ENCODE data around the gene NXPE3.

NXPE3 gene

GRCh38 chr3:101861212-101861788, 82.3 kb downstream of the NXPE3 start (continued):
- TF ChIP-seq ZNF37A (tag by site-specific recombination; IDR thresholded peaks at IDR 0.05) (no peak), ZSCAN16 (tag by site-specific recombination; IDR thresholded peaks at IDR 0.05) (no peak), GLI4 (tag by site-specific recombination; IDR thresholded peaks at IDR 0.05) (no peak), REPIN1 (tag by site-specific recombination; IDR thresholded peaks at IDR 0.05; ENCODE audit: low read depth) (no peak), ZBTB21 (tag by site-specific recombination; IDR thresholded peaks at IDR 0.05) (no peak), ZNF549 (tag by site-specific recombination; IDR thresholded peaks at IDR 0.05) (no peak), PRDM1 (tag by site-specific recombination; IDR thresholded peaks at IDR 0.05) (no peak), HOXD13 (CRISPR knock-in tag; IDR thresholded peaks at IDR 0.05; ENCODE audit: borderline replicate concordance) (no peak), KLF16 (tag by site-specific recombination; IDR thresholded peaks at IDR 0.05) (no peak), ZNF391 (tag by site-specific recombination; IDR thresholded peaks at IDR 0.05; ENCODE audit: borderline replicate concordance, low read depth) (no peak), ZNF664 (tag by site-specific recombination; IDR thresholded peaks at IDR 0.05) (no peak), ZNF704 (tag by site-specific recombination; IDR thresholded peaks at IDR 0.05) (no peak)
- TF ChIP-seq, protein P1, sequence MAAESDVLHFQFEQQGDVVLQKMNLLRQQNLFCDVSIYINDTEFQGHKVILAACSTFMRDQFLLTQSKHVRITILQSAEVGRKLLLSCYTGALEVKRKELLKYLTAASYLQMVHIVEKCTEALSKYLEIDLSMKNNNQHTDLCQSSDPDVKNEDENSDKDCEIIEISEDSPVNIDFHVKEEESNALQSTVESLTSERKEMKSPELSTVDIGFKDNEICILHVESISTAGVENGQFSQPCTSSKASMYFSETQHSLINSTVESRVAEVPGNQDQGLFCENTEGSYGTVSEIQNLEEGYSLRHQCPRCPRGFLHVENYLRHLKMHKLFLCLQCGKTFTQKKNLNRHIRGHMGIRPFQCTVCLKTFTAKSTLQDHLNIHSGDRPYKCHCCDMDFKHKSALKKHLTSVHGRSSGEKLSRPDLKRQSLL (tag by site-specific recombination; IDR thresholded peaks at IDR 0.05): no peak

DNA sequence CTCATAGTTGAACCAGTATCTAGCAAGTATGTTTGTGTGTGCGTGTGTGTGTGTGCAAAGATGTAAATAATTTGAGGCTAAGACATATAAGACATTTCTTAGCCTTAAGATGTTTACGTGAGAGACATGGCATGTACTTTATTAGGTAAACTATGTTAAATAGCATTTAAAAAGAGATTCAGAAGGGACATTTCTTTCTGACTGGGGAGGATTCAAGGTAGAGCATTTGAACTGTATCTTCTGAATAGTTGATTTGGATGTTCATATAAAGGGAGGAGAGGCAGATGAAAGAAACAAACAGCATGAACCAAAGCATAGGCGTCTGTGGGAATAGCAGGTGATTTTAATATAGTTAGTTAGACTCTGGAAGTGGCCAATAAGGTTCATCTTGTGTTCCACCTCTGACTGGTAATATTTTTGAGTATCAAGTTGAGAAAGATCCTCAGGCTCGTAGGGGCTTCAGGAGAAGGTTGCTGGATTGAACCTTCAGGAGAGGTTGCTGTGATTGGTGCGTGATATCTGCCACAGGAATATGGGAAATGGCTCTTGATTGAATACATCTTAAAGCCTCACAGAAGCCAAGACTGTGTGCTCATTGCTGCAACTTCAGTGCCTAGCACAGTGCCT, 82.9 kb downstream of the NXPE3 start:
- TF ChIP-seq ZNF335 (tag by site-specific recombination; conservative IDR thresholded peaks at IDR 0.05): no peak
- no peak for TF ChIP-seq REPIN1 (tag by site-specific recombination; IDR thresholded peaks at IDR 0.05; ENCODE audit: low read depth)
- TF ChIP-seq ZNF140 (tag by site-specific recombination; IDR thresholded peaks at IDR 0.05): no peak
- TF ChIP-seq ZNF292 (tag by site-specific recombination; IDR thresholded peaks at IDR 0.05; ENCODE audit: borderline replicate concordance, low read depth): no peak
- no peak for TF ChIP-seq ZNF629 (tag by site-specific recombination; IDR thresholded peaks at IDR 0.05)
- Histone ChIP-seq H3K27ac (ENCODE audit: extremely low read depth, low read depth, low read length) (no peak overlapping the region), H3K4me3 (ENCODE audit: low read depth, low read length) (no peak overlapping the region), H3K36me3 (ENCODE audit: control insufficient read depth in 2 of 2, insufficient read depth in 1 of 2, low read length in 2 of 2) (peaks cover 18 to 45% of the 10 kb centered on the region in 2 experiments), H3K4me1 (ENCODE audit: control insufficient read depth, insufficient read depth, low read length) (peaks cover 3% of the 10 kb centered on the region; the same call in 1 of the 2 replicates), H3K9me3 (ENCODE audit: control insufficient read depth, insufficient read depth, low read depth, low read length) (no peaks in the 10 kb centered on the region)
- ChIA-PET POLR2A (no interaction called here), CTCF (no interaction called here)

GRCh38 chr3:101862416-101863165, 83.6 kb downstream of the NXPE3 start:
- TF ChIP-seq PRDM1 (tag by site-specific recombination; IDR thresholded peaks at IDR 0.05): no peak
- TF ChIP-seq, protein P2, sequence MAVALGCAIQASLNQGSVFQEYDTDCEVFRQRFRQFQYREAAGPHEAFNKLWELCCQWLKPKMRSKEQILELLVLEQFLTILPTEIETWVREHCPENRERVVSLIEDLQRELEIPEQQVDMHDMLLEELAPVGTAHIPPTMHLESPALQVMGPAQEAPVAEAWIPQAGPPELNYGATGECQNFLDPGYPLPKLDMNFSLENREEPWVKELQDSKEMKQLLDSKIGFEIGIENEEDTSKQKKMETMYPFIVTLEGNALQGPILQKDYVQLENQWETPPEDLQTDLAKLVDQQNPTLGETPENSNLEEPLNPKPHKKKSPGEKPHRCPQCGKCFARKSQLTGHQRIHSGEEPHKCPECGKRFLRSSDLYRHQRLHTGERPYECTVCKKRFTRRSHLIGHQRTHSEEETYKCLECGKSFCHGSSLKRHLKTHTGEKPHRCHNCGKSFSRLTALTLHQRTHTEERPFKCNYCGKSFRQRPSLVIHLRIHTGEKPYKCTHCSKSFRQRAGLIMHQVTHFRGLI (tag by site-specific recombination; IDR thresholded peaks at IDR 0.05): no peak
- TF ChIP-seq ZNF341 (tag by site-specific recombination; IDR thresholded peaks at IDR 0.05; ENCODE audit: low read depth): no peak
- no peak for TF ChIP-seq SETDB1 (IDR thresholded peaks at IDR 0.05; ENCODE audit: insufficient read length, low read length)
- no peak for TF ChIP-seq ZBTB21 (tag by site-specific recombination; IDR thresholded peaks at IDR 0.05)
- no peak for TF ChIP-seq ZNF513 (tag by site-specific recombination; IDR thresholded peaks at IDR 0.05)
- TF ChIP-seq ZNF16 (tag by site-specific recombination; IDR thresholded peaks at IDR 0.05; ENCODE audit: low read depth): no peak
- no peak for TF ChIP-seq ZNF776 (tag by site-specific recombination; IDR thresholded peaks at IDR 0.05; ENCODE audit: borderline replicate concordance)
- no peak for TF ChIP-seq ZNF514 (tag by site-specific recombination; IDR thresholded peaks at IDR 0.05)
- no peak for TF ChIP-seq ZNF121 (tag by site-specific recombination; IDR thresholded peaks at IDR 0.05)
- TF ChIP-seq ZNF561 (tag by site-specific recombination; IDR thresholded peaks at IDR 0.05; ENCODE audit: borderline replicate concordance): no peak
- POLR2A ChIA-PET: no interaction called here
- Histone ChIP-seq H3K36me3 (ENCODE audit: control insufficient read depth in 2 of 2, insufficient read depth in 1 of 2, low read length in 2 of 2) (peaks cover 13 to 38% of the 10 kb centered on the region in 2 experiments), H3K4me3 (ENCODE audit: low read depth, low read length) (no peak overlapping the region), H3K4me1 (ENCODE audit: control insufficient read depth, insufficient read depth, low read length) (peaks cover 3% of the 10 kb centered on the region; the same call in 1 of the 2 replicates), H3K9me3 (ENCODE audit: control insufficient read depth, insufficient read depth, low read depth, low read length) (no peaks in the 10 kb centered on the region), H3K27ac (ENCODE audit: extremely low read depth, low read depth, low read length) (no peak overlapping the region)
- CTCF ChIA-PET: no interaction called here
